ENCODE measurements around the gene OS9.

DNA sequence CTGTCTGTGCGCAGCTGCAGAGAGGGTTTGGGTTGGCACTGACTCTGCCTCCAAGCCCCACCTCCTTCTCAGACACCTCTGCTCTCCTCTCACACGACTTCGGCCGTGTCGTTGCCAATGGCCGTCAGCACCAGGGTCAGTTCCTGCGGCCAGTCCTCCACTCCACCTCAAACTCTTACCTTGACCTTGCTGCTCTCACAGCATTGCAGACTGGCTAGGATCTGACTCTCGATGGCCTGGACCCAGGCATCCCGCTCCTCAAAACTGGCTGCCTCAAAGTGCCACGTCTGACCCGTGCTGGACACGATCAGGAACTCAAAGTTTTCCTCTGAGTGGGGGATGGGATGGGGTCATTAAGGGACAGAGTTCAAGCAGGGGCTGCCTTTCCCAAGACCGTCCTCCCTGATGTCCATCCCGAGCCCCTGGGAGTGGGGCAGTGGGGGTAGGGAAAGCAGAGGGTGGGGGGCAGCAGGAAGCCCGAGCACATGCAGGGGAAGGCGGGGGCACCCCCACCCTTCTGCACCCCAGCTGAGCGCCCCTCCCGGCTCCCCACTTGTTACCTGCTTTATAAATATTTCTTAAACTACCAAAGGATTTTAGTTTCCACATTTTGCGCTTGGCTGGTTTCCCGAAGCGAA lies 33.9 kb downstream of the OS9 start:
- TF ChIP-seq CTCF (IDR thresholded peaks at IDR 0.05) (no peak), POLR2A (IDR thresholded peaks at IDR 0.05) (no peak)

Measured in body of pancreas (tissue), 4 donors.